ENCODE results near the gene SHROOM2. TPM values are rescaled to one million over a fixed set of nuclear protein-coding genes. Genes with fewer than 3 reads are reported as not detected.
A peak's percentile ranks its signal among the peaks of the same experiment; 100 is the strongest.

The SHROOM2 gene
- total RNA-seq, 1 experiment from 2014 or later, result 1.2 TPM

GRCh38 chrX:9770319-9770718, 15.9 kb upstream of the SHROOM2 start:
- no peak overlapping the region for H3K27ac Mint-ChIP-seq (ENCODE audit: low read depth, unreplicated experiment)
- no peaks in the 10 kb centered on the region for H3K36me3 Mint-ChIP-seq (ENCODE audit: insufficient read depth, unreplicated experiment)
- no peak for TF ChIP-seq CTCF (IDR thresholded peaks at IDR 0.05; ENCODE audit: unreplicated experiment)
- H3K9me3 Mint-ChIP-seq (ENCODE audit: unreplicated experiment), result peaks cover 5% of the 10 kb centered on the region
- POLR2A ChIA-PET, result no interaction called here
- CTCF ChIA-PET, result no interaction called here
- no peak overlapping the region for H3K4me3 Mint-ChIP-seq (ENCODE audit: unreplicated experiment)
- H3K27me3 Mint-ChIP-seq (ENCODE audit: insufficient read depth, unreplicated experiment), result no peaks in the 10 kb centered on the region
- peak; percentile 13 for DNase-seq (ENCODE audit: unreplicated experiment)
- BruUV-seq (replicated peaks), result no TSS peak
- peaks cover 5% of the 10 kb centered on the region for H3K4me1 Mint-ChIP-seq (ENCODE audit: insufficient read depth, unreplicated experiment)
- intact Hi-C loops (cut with micrococcal nuclease), result no loop called here

- BruUV-seq (replicated peaks), result no TSS peak
- ChIA-PET POLR2A (no interaction called here), CTCF (interaction anchor here (0.7 kb wide), 1 partner anchor 101 kb away, joined by 3 read pairs; no protein-coding TSS in a partner anchor)
- no peak for TF ChIP-seq CTCF (IDR thresholded peaks at IDR 0.05; ENCODE audit: unreplicated experiment)
- intact Hi-C loops (cut with micrococcal nuclease), result no loop called here
- DNase-seq (ENCODE audit: unreplicated experiment), result no peak
- peaks cover 6% of the 10 kb centered on the region for H3K4me1 Mint-ChIP-seq (ENCODE audit: insufficient read depth, unreplicated experiment)
- peaks cover 4% of the 10 kb centered on the region for H3K36me3 Mint-ChIP-seq (ENCODE audit: insufficient read depth, unreplicated experiment)
- H3K27me3 Mint-ChIP-seq (ENCODE audit: insufficient read depth, unreplicated experiment), result no peaks in the 10 kb centered on the region
- H3K9me3 Mint-ChIP-seq (ENCODE audit: unreplicated experiment), result peaks cover 7% of the 10 kb centered on the region
- no peak overlapping the region for H3K4me3 Mint-ChIP-seq (ENCODE audit: unreplicated experiment)
- no peak overlapping the region for H3K27ac Mint-ChIP-seq (ENCODE audit: low read depth, unreplicated experiment)
These were observed 13.3 kb upstream of the SHROOM2 start for GRCh38 chrX:9772943-9773342.

GRCh38 chrX:9775930-9776329, 10.3 kb upstream of the SHROOM2 start:
- Mint-ChIP-seq H3K27ac (ENCODE audit: low read depth, unreplicated experiment) (no peak overlapping the region), H3K9me3 (ENCODE audit: unreplicated experiment) (peaks cover 7% of the 10 kb centered on the region), H3K27me3 (ENCODE audit: insufficient read depth, unreplicated experiment) (no peaks in the 10 kb centered on the region), H3K4me3 (ENCODE audit: unreplicated experiment) (no peak overlapping the region), H3K4me1 (ENCODE audit: insufficient read depth, unreplicated experiment) (peaks cover 6% of the 10 kb centered on the region), H3K36me3 (ENCODE audit: insufficient read depth, unreplicated experiment) (peaks cover 4% of the 10 kb centered on the region)
- no TSS peak for BruUV-seq (replicated peaks)
- no peak for DNase-seq (ENCODE audit: unreplicated experiment)
- TF ChIP-seq CTCF (IDR thresholded peaks at IDR 0.05; ENCODE audit: unreplicated experiment), result no peak
- POLR2A ChIA-PET, result no interaction called here
- CTCF ChIA-PET, result interaction anchor here (0.8 kb wide), 1 partner anchor 147 kb away, joined by 3 read pairs; no protein-coding TSS in a partner anchor
- intact Hi-C loops (cut with micrococcal nuclease), result no loop called here

GRCh38 chrX:9781941-9782340, 4.3 kb upstream of the SHROOM2 start:
- no peaks in the 10 kb centered on the region for H3K9me3 Mint-ChIP-seq (ENCODE audit: unreplicated experiment)

More at GRCh38 chrX:9781941-9782340, 4.3 kb upstream of the SHROOM2 start:
- no peaks in the 10 kb centered on the region for H3K27me3 Mint-ChIP-seq (ENCODE audit: insufficient read depth, unreplicated experiment)
- no peak overlapping the region for H3K27ac Mint-ChIP-seq (ENCODE audit: low read depth, unreplicated experiment)
- CTCF ChIA-PET, result no interaction called here
- no TSS peak for BruUV-seq (replicated peaks)
- POLR2A ChIA-PET, result interaction anchor here (0.6 kb wide), 1 partner anchor 1408 kb away, joined by 3 read pairs; no protein-coding TSS in a partner anchor
- H3K36me3 Mint-ChIP-seq (ENCODE audit: insufficient read depth, unreplicated experiment), result no peaks in the 10 kb centered on the region
- DNase-seq (ENCODE audit: unreplicated experiment), result peak; percentile 11
- H3K4me3 Mint-ChIP-seq (ENCODE audit: unreplicated experiment), result no peak overlapping the region
- no peaks in the 10 kb centered on the region for H3K4me1 Mint-ChIP-seq (ENCODE audit: insufficient read depth, unreplicated experiment)
- no peak for TF ChIP-seq CTCF (IDR thresholded peaks at IDR 0.05; ENCODE audit: unreplicated experiment)
- intact Hi-C loops (cut with micrococcal nuclease), result no loop called here

Measured in MCF 10A (cell line).